B cell (primary cell): Measurements from ENCODE around the gene MYG1. TPM values are rescaled to one million over a fixed set of nuclear protein-coding genes. Genes with fewer than 3 reads are reported as not detected.

Experiments
- ATAC-seq: fragments of 200-7000 bp; cut with Tn5 transposase; one replicate; pipeline ENCODE4 v1.10.0; 2021; ENCODE audit warnings: low read depth, mild to moderate bottlenecking, moderate number of reproducible peaks, moderate library complexity
- CTCF ChIA-PET: fragments of 350-600 bp; sonication (Branson Sonifier 250); formaldehyde crosslinking; loops from one replicate; lab custom pipeline; 2021; ENCODE audit warnings: antibody characterized with exemption, inconsistent platforms; lab: Charles Lee
- POLR2A ChIA-PET: fragments of 350-600 bp; sonication (Branson Sonifier 250); formaldehyde crosslinking; loops from one replicate; lab custom pipeline; 2021; ENCODE audit warnings: antibody characterized with exemption; lab: Charles Lee
- DNase-seq: peaks from one replicate; pipeline ENCODE4 v3.0.0; 2013
- H2AFZ ChIP-seq: 2 replicates; pipeline ENCODE4 v1.6.1; 2012; ENCODE audit warnings: mild to moderate bottlenecking, low read depth, low read length; ENCODE audit not compliant: insufficient read depth, poor library complexity, severe bottlenecking
- H3K27ac ChIP-seq, 2 donors: 1 replicate in 1 of 2; 2 replicates in 1 of 2; pipeline ENCODE4 v1.5.1; 2012 to 2013; ENCODE audit warnings: low read length in 2 of 2, mild to moderate bottlenecking in 2 of 2, moderate library complexity in 1 of 2
- H3K27me3 ChIP-seq, 4 experiments: fragments of 200-600 bp in 1 of 4; sonication (generic) in 1 of 4; replicated peaks in 1 of 4; 1 replicate in 2 of 4; 2 replicates in 2 of 4; pipeline versions ENCODE4 v1.6.1 to v1.7.0; 2013 to 2016; ENCODE audit warnings: low read length in 3 of 4, mild to moderate bottlenecking in 2 of 4, mixed read lengths in 1 of 4, moderate library complexity in 1 of 4; ENCODE audit not compliant: insufficient read depth in 4 of 4, control insufficient read depth in 3 of 4; ENCODE audit errors: control extremely low read depth in 1 of 4
- H3K36me3 ChIP-seq, 2 experiments: replicated peaks in 1 of 2; 1 replicate in 1 of 2; 2 replicates in 1 of 2; pipeline versions ENCODE4 v1.6.1 to v1.7.1; 2013; ENCODE audit warnings: low read length in 1 of 2; ENCODE audit not compliant: insufficient read depth in 2 of 2, control insufficient read depth in 1 of 2; ENCODE audit errors: control extremely low read depth in 1 of 2, extremely low read depth in 1 of 2
- H3K4me1 ChIP-seq, 2 donors: fragments of 200-600 bp in 1 of 2; sonication (generic) in 1 of 2; 1 replicate in 1 of 2; 2 replicates in 1 of 2; pipeline versions ENCODE4 v1.5.1 to v1.6.1; 2013 to 2017; ENCODE audit warnings: low read length in 2 of 2; ENCODE audit not compliant: control insufficient read depth in 2 of 2, insufficient read depth in 2 of 2
- H3K4me2 ChIP-seq: replicated peaks from 2 replicates; pipeline ENCODE3; 2012; ENCODE audit warnings: mild to moderate bottlenecking, low read depth, low read length; ENCODE audit not compliant: poor library complexity, severe bottlenecking
- H3K4me3 ChIP-seq, 5 experiments: fragments of 200-600 bp in 1 of 5; sonication (generic) in 1 of 5; 1 replicate in 3 of 5; 2 replicates in 2 of 5; pipeline versions ENCODE4 v1.5.1 to v1.7.0; 2011 to 2016; ENCODE audit warnings: low read length in 4 of 5, mild to moderate bottlenecking in 4 of 5, low read depth in 2 of 5, control low read depth in 1 of 5, moderate library complexity in 1 of 5; ENCODE audit not compliant: insufficient read depth in 1 of 5; ENCODE audit errors: control extremely low read depth in 1 of 5, extremely low read depth in 1 of 5
- H3K79me2 ChIP-seq: fragments of 200-600 bp; sonication (generic); one replicate; pipeline ENCODE4 v1.6.0; 2016; ENCODE audit warnings: low read length; ENCODE audit not compliant: control insufficient read depth, insufficient read depth
- H3K9ac ChIP-seq: fragments of 200-600 bp; sonication (generic); 2 replicates; pipeline ENCODE4 v1.6.1; 2017; ENCODE audit warnings: mild to moderate bottlenecking, low read length, moderate library complexity
- H3K9me3 ChIP-seq, 3 donors: one replicate each; pipeline versions ENCODE4 v1.6.1 to v1.7.1; 2013; ENCODE audit warnings: low read length in 2 of 3; ENCODE audit not compliant: control insufficient read depth in 2 of 3, insufficient read depth in 1 of 3; ENCODE audit errors: control extremely low read depth in 1 of 3
- H4K20me1 ChIP-seq: 2 replicates; pipeline ENCODE4 v1.6.0; 2012; ENCODE audit warnings: mild to moderate bottlenecking, low read length; ENCODE audit not compliant: insufficient read depth, control insufficient read depth, poor library complexity, severe bottlenecking
- H3K27ac Mint-ChIP-seq: one replicate; pipeline ENCODE4 v1.8.0; 2021; ENCODE audit warnings: mixed read lengths
- H3K27me3 Mint-ChIP-seq: one replicate; pipeline ENCODE4 v1.8.0; 2021; ENCODE audit warnings: mixed read lengths
- H3K4me1 Mint-ChIP-seq: one replicate; pipeline ENCODE4 v1.8.0; 2021; ENCODE audit warnings: mixed read lengths
- H3K4me3 Mint-ChIP-seq: one replicate; pipeline ENCODE4 v1.8.0; 2021; ENCODE audit warnings: mixed read lengths
- H3K9me3 Mint-ChIP-seq: one replicate; pipeline ENCODE4 v1.8.0; 2022; ENCODE audit warnings: mixed read lengths; ENCODE audit not compliant: insufficient read depth
- CTCF ChIP-seq: fragments of 200-600 bp; IDR thresholded peaks from one replicate; pipeline ENCODE4 v1.8.0; 2022; ENCODE audit warnings: antibody characterized with exemption, mild to moderate bottlenecking
- EZH2 ChIP-seq: IDR thresholded peaks from 2 replicates; pipeline ENCODE4 v1.6.1; 2012; ENCODE audit warnings: borderline replicate concordance, low read depth, mild to moderate bottlenecking, moderate library complexity, low read length; ENCODE audit not compliant: insufficient read depth, poor library complexity, severe bottlenecking
- WGBS: methylation state at CpG from one replicate; pipeline ENCODE4 v1.1.5; 2013; ENCODE audit warnings: missing lambda C conversion rate; ENCODE audit not compliant: insufficient coverage; 5-methylcytosine and 5-hydroxymethylcytosine counted together
- intact Hi-C: fragments of 100-400 bp; cut with micrococcal nuclease; formaldehyde crosslinking; loops from one replicate; pipeline ENCODE4 v1.10.0; 2022
- polyA plus RNA-seq: library from polyadenylated mRNA; depleted of rRNA; stranded (reverse); fragments of >200 nt; gene quantifications from 2 replicates; pipeline ENCODE4 v1.2.3, GENCODE V29; 2012
- total RNA-seq, 2 donors: library from RNA; stranded (reverse); fragments of 120-200 nt in 1 of 2; gene quantifications; 1 replicate in 1 of 2; 2 replicates in 1 of 2; pipeline versions ENCODE4 v1.2.3 to v1.2.4, GENCODE V29; 2013 to 2022

The MYG1 gene
- total and polyA plus RNA-seq, 2 donors (not counting 1 experiment from before 2014, with no cell fraction given), result 46.4 to 48.4 TPM

- Histone ChIP-seq H4K20me1 (no peaks in the 10 kb centered on the region), H3K4me1 (peaks cover 0 to 3% of the 10 kb centered on the region in 2 donors), H3K4me2 (no peak overlapping the region), H3K27ac (no peak overlapping the region), H2AFZ (no peak overlapping the region), H3K79me2 (peaks cover 18% of the 10 kb centered on the region), H3K36me3 (peaks cover 0 to 52% of the 10 kb centered on the region in 2 experiments), H3K27me3 (no peaks in the 10 kb centered on the region), H3K9ac (no peak overlapping the region), H3K9me3 (no peaks in the 10 kb centered on the region), H3K4me3 (no peak overlapping the region)
- POLR2A ChIA-PET, result no interaction called here
- DNase-seq (no peak), ATAC-seq (no peak)
- H3K27me3 Mint-ChIP-seq, result no peaks in the 10 kb centered on the region
- H3K27ac Mint-ChIP-seq, result no peak overlapping the region
- intact Hi-C loops, result no loop called here
- no peak for TF ChIP-seq CTCF
- no peak for TF ChIP-seq EZH2
- CTCF ChIA-PET, result interaction anchor here (1.5 kb wide), 1 partner anchor 100 kb away, joined by 4 read pairs; no protein-coding TSS in a partner anchor
- H3K4me1 Mint-ChIP-seq, result peaks cover 8% of the 10 kb centered on the region
- 20% methylated on average over 1 of the region's 3 CpGs for WGBS
- H3K4me3 Mint-ChIP-seq, result no peak overlapping the region
- H3K9me3 Mint-ChIP-seq, result no peaks in the 10 kb centered on the region
Measured at GRCh38 chr12:53313996-53314395, 14.5 kb downstream of the MYG1 start.
